Myocyte (in vitro differentiated cells): ENCODE measurements around the gene CDH18. TPM values are rescaled to one million over a fixed set of nuclear protein-coding genes. Genes with fewer than 3 reads are reported as not detected.

Source experiments
- DNase-seq: peaks from one replicate; pipeline ENCODE4 v3.0.0-alpha.2; 2012; ENCODE audit warnings: low read depth
- total RNA-seq: library from RNA; depleted of rRNA; stranded (reverse); fragments of >200 nt; gene quantifications from 2 replicates; pipeline ENCODE4 v1.2.3, GENCODE V29; 2014

Gene CDH18
- total RNA-seq, 1 donor from 2014 or later: 0.11 TPM

- no peak for DNase-seq
Measured at GRCh38 chr5:19488786-19489185, 499.2 kb downstream of the CDH18 start.

- DNase-seq: no peak
Measured at GRCh38 chr5:19487480-19487879, 500.5 kb downstream of the CDH18 start.

- no peak for DNase-seq
Measured at GRCh38 chr5:19479562-19479961, 508.4 kb downstream of the CDH18 start.

GRCh38 chr5:19462019-19462418, 526.0 kb downstream of the CDH18 start:
- no peak for DNase-seq

- no peak for DNase-seq
Measured at GRCh38 chr5:19424506-19424905, 563.5 kb downstream of the CDH18 start.
